GM20000 (cell line): ENCODE measurements around the gene NADK.

Experiments
- DNase-seq: peaks from one replicate; pipeline ENCODE4 v3.0.0; 2012; ENCODE audit warnings: low spot score
- CTCF ChIP-seq: IDR thresholded peaks from 2 replicates; pipeline ENCODE4 v1.5.1; 2012; ENCODE audit warnings: mild to moderate bottlenecking, control low read depth; ENCODE audit errors: extremely low read depth, missing control alignments

Gene NADK

GRCh38 chr1:1797731-1798341 is 19.6 kb upstream of the NADK start:
- no peak for DNase-seq
- TF ChIP-seq CTCF: no peak

- no peak for TF ChIP-seq CTCF
- DNase-seq: no peak
Observed at GRCh38 chr1:1796466-1796865, 18.2 kb upstream of the NADK start.

- no peak for TF ChIP-seq CTCF
- DNase-seq: no peak
Observed at GRCh38 chr1:1794999-1795398, 16.7 kb upstream of the NADK start.

GRCh38 chr1:1793481-1794244 is 15.4 kb upstream of the NADK start:
- no peak for DNase-seq
- TF ChIP-seq CTCF: no peak

GRCh38 chr1:1788646-1789431 is 10.6 kb upstream of the NADK start:
- peak; percentile 28 for TF ChIP-seq CTCF
- no peak for DNase-seq

- DNase-seq: no peak
- TF ChIP-seq CTCF: no peak
Observed at GRCh38 chr1:1788136-1788535, 9.9 kb upstream of the NADK start.

- DNase-seq: no peak
- no peak for TF ChIP-seq CTCF
Observed at GRCh38 chr1:1786836-1787605, 8.8 kb upstream of the NADK start.
